Transverse colon (tissue), 4 donors: ENCODE data around the gene C3orf20. TPM values are rescaled to one million over a fixed set of nuclear protein-coding genes. Genes with fewer than 3 reads are reported as not detected.
"Not testable (repeated sequence)": the region's sequence is repeated elsewhere in the genome, so short reads cannot be mapped to it uniquely, and the experiment has no call there.

Source experiments
- DNase-seq: peaks from one replicate; pipeline ENCODE4 v3.0.0-alpha.2; 2019
- H3K27ac ChIP-seq, 4 donors: fragments of 200-600 bp; sonication (generic); 2 replicates each; pipeline ENCODE4 v1.5.1; 2016 to 2018; ENCODE audit warnings: inconsistent platforms in 4 of 4
- H3K27me3 ChIP-seq: fragments of 200-600 bp; sonication (generic); 2 replicates; pipeline ENCODE4 v1.5.1; 2017; ENCODE audit warnings: inconsistent platforms
- H3K36me3 ChIP-seq, 4 donors: fragments of 200-600 bp; sonication (generic); 2 replicates each; pipeline ENCODE4 v1.5.1; 2017 to 2019; ENCODE audit warnings: inconsistent platforms in 4 of 4
- H3K4me1 ChIP-seq, 4 donors: fragments of 200-600 bp; sonication (generic); 2 replicates each; pipeline ENCODE4 v1.5.1; 2017 to 2020; ENCODE audit warnings: inconsistent platforms in 4 of 4
- H3K4me3 ChIP-seq, 4 donors: fragments of 200-600 bp; sonication (generic); 1 replicate in 1 of 4; 2 replicates in 3 of 4; pipeline versions ENCODE4 v1.5.1 to v1.6.1; 2017 to 2019; ENCODE audit warnings: inconsistent platforms in 4 of 4
- H3K9me3 ChIP-seq, 2 donors: fragments of 200-600 bp; sonication (generic); 2 replicates each; pipeline ENCODE4 v1.5.1; 2017 to 2019; ENCODE audit warnings: inconsistent platforms in 2 of 2
- EP300 ChIP-seq: sonication (generic); formaldehyde crosslinking; IDR thresholded peaks from one replicate; pipeline ENCODE4 v1.6.1; 2017; ENCODE audit warnings: antibody characterized with exemption, low read depth
- POLR2A ChIP-seq: fragments of 450-650 bp; IDR thresholded peaks from one replicate; pipeline ENCODE4 v1.6.1; 2016; ENCODE audit warnings: antibody characterized with exemption, mild to moderate bottlenecking, moderate library complexity
- POLR2AphosphoS5 ChIP-seq, 3 donors: sonication (generic); formaldehyde crosslinking; IDR thresholded peaks; one replicate each; pipeline ENCODE4 v1.6.1; 2016; ENCODE audit warnings: antibody characterized with exemption in 3 of 3
- WGBS, 2 donors: methylation state at CpG; one replicate each; pipeline ENCODE4 v1.1.5; 2018; ENCODE audit warnings: low coverage in 1 of 2; 5-methylcytosine and 5-hydroxymethylcytosine counted together
- in situ Hi-C, 4 donors: fragments of 200-750 bp; cut with MboI; loops; one replicate each; pipeline versions ENCODE4 v1.15.0 to v1.15.1; 2017; ENCODE audit warnings: low sequenced_read_pairs in 3 of 4, low pct_ligation_motif_present in 1 of 4, low pct_unique_long_range_greater_than_20kb in 1 of 4
- intact Hi-C: fragments of 100-400 bp; cut with DNase I; formaldehyde crosslinking; loops from one replicate; pipeline ENCODE4 v1.15.1; 2023; ENCODE audit warnings: low total_unique reads
- total RNA-seq, 4 donors: library from RNA; depleted of rRNA; stranded (reverse); fragments of >200 nt; gene quantifications; one replicate each; pipeline ENCODE4 v1.1.0, GENCODE V29; 2016
- TF ChIP-seq, protein P1 (sequence below), 5 experiments: fragments of 200-600 bp in 3 of 5; fragments of 450-650 bp in 2 of 5; sonication (generic) in 3 of 5; IDR thresholded peaks; 1 replicate in 2 of 5; 2 replicates in 3 of 5; pipeline ENCODE4 v1.5.1; 2016 to 2017; ENCODE audit warnings: antibody characterized with exemption in 5 of 5, inconsistent platforms in 3 of 5, mild to moderate bottlenecking in 2 of 5, moderate library complexity in 1 of 5

The C3orf20 gene
- total RNA-seq, 4 donors from 2014 or later: not detected

DNA sequence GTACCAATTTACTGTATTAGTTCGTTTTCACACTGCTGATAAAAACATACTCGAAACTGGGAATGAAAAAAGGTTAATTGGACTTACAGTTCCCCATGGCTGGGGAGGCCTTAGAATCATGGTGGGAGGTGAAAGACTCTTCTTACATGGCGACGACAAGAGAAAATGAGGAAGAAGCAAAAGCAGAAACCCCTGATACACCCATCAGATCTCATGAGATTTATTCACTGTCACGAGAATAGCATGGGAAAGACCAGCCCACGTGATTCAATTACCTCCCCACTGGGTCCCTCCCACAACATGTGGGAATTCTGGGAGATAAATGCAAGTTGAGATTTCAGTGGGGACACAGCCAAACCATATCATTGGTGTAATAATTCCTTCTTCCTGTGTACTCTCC, 69.6 kb downstream of the C3orf20 start:
- no peaks in the 10 kb centered on the region for H3K27me3 ChIP-seq
- in situ Hi-C loops: no loop called here

DNA sequence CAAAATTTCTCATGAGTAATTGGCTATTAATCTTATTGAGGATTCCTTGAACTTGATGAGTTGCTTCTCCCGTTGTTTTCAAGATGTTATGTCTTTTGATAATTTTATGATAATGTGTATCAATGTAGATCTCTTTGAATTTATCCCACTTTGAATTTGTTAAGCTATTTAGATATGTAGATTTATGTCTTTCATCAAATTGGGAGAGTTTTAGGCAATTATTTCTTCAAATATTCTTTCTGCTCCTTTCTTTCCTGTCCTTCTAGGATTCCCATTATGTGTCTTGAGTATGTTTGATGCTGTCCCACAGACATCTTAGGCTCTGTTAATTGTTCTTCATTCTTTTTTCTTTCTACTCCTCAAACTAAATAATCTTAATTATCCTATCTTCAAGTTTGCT, 75.7 kb downstream of the C3orf20 start:
- no peaks in the 10 kb centered on the region for H3K27me3 ChIP-seq
- no peak for DNase-seq
- H3K9me3 ChIP-seq: peaks cover 10 to 13% of the 10 kb centered on the region in 2 donors
- TF ChIP-seq POLR2A: no peak
- no peak for TF ChIP-seq POLR2AphosphoS5 (IDR thresholded peaks at IDR 0.05)
- TF ChIP-seq, protein P1, sequence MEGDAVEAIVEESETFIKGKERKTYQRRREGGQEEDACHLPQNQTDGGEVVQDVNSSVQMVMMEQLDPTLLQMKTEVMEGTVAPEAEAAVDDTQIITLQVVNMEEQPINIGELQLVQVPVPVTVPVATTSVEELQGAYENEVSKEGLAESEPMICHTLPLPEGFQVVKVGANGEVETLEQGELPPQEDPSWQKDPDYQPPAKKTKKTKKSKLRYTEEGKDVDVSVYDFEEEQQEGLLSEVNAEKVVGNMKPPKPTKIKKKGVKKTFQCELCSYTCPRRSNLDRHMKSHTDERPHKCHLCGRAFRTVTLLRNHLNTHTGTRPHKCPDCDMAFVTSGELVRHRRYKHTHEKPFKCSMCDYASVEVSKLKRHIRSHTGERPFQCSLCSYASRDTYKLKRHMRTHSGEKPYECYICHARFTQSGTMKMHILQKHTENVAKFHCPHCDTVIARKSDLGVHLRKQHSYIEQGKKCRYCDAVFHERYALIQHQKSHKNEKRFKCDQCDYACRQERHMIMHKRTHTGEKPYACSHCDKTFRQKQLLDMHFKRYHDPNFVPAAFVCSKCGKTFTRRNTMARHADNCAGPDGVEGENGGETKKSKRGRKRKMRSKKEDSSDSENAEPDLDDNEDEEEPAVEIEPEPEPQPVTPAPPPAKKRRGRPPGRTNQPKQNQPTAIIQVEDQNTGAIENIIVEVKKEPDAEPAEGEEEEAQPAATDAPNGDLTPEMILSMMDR (IDR thresholded peaks at IDR 0.05): no peak
- no peak for TF ChIP-seq EP300
- no peaks in the 10 kb centered on the region for H3K4me1 ChIP-seq
- in situ Hi-C loops: no loop called here
- H3K27ac ChIP-seq: no peak overlapping the region
- intact Hi-C loops: no loop called here
- H3K4me3 ChIP-seq: no peak overlapping the region
- 73 to 89% methylated on average over 1 of the region's 1 CpG for WGBS, 2 donors
- H3K36me3 ChIP-seq: no peaks in the 10 kb centered on the region

More for the DNA sequence above, 69.6 kb downstream of the C3orf20 start:
- DNase-seq: no peak
- H3K27ac ChIP-seq: no peak overlapping the region
- intact Hi-C loops: no loop called here
- WGBS, 2 donors: 69 to 74% methylated on average over 6 of the region's 6 CpGs
- TF ChIP-seq POLR2AphosphoS5 (IDR thresholded peaks at IDR 0.05) (no peak), EP300 (no peak), POLR2A (no peak)
- TF ChIP-seq, protein P1 (IDR thresholded peaks at IDR 0.05): no peak
- no peak overlapping the region for H3K4me3 ChIP-seq
- H3K4me1 ChIP-seq: no peaks in the 10 kb centered on the region
- no peaks in the 10 kb centered on the region for H3K36me3 ChIP-seq
- H3K9me3 ChIP-seq: no peaks in the 10 kb centered on the region

DNA sequence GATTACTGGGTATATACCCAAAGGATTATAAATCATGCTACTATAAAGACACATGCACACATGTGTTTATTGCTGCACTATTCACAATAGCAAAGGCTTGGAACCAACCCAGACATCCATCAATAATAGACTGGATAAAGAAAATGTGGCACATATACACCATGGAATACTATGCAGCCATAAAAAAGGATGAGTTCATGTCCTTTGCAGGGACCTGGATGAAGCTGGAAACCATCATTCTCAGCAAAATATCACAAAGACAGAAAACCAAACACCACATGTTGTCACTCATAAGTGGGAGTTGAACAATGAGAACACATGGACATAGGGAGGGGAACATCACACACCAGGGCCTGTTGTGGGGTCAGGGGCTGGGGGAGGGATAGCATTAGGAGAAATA, 78.0 kb downstream of the C3orf20 start:
- H3K9me3 ChIP-seq: peaks cover 10 to 13% of the 10 kb centered on the region in 2 donors
- H3K36me3 ChIP-seq, DNase-seq, H3K27me3 ChIP-seq, intact Hi-C loops, H3K27ac ChIP-seq, in situ Hi-C loops, H3K4me3 ChIP-seq, H3K4me1 ChIP-seq: not testable (repeated sequence)

GRCh38 chr3:14757153-14757700, 82.3 kb downstream of the C3orf20 start:
- H3K4me1 ChIP-seq: no peaks in the 10 kb centered on the region
- in situ Hi-C loops: no loop called here
- H3K4me3 ChIP-seq: no peak overlapping the region
- DNase-seq: no peak
- no peak overlapping the region for H3K27ac ChIP-seq
- no peaks in the 10 kb centered on the region for H3K27me3 ChIP-seq
- H3K36me3 ChIP-seq: no peaks in the 10 kb centered on the region
- TF ChIP-seq, protein P1 (IDR thresholded peaks at IDR 0.05): no peak
- TF ChIP-seq POLR2AphosphoS5 (IDR thresholded peaks at IDR 0.05) (no peak), POLR2A (no peak), EP300 (no peak)
- 92% methylated on average over 14 of the region's 14 CpGs; no CpG with 5 or more reads in 1 of the 2 donors for WGBS, 2 donors
- H3K9me3 ChIP-seq: no peaks in the 10 kb centered on the region
- intact Hi-C loops: no loop called here

GRCh38 chr3:14758297-14758696, 83.4 kb downstream of the C3orf20 start:
- TF ChIP-seq EP300: no peak
- intact Hi-C loops (no loop called here), in situ Hi-C loops (no loop called here)
- H3K27ac ChIP-seq: no peak overlapping the region
- H3K4me3 ChIP-seq: no peak overlapping the region
- H3K27me3 ChIP-seq: no peaks in the 10 kb centered on the region
- no peaks in the 10 kb centered on the region for H3K36me3 ChIP-seq
- 97% methylated on average over 4 of the region's 4 CpGs; no CpG with 5 or more reads in 1 of the 2 donors for WGBS, 2 donors
- no peaks in the 10 kb centered on the region for H3K9me3 ChIP-seq
- H3K4me1 ChIP-seq: no peaks in the 10 kb centered on the region
- DNase-seq: no peak
